Measurements from ENCODE around the gene MIGA2. TPM values are rescaled to one million over a fixed set of nuclear protein-coding genes. Genes with fewer than 3 reads are reported as not detected.

Gene MIGA2
- total RNA-seq, 1 experiment from 2014 or later, result 34.8 TPM

- H3K27me3 ChIP-seq (replicated peaks; ENCODE audit: control insufficient read depth, insufficient read depth, low read length), result no peaks in the 10 kb centered on the region
- intact Hi-C loops (cut with micrococcal nuclease; ENCODE audit: unreplicated experiment), result no loop called here
- no peak overlapping the region for H3K4me3 ChIP-seq (ENCODE audit: low read depth, low read length)
- no peak for DNase-seq
- H3K36me3 ChIP-seq (ENCODE audit: control insufficient read depth, insufficient read depth, low read length), result no peaks in the 10 kb centered on the region
- no peaks in the 10 kb centered on the region for H3K27me3 Mint-ChIP-seq (ENCODE audit: insufficient read depth, unreplicated experiment)
- H3K9me3 ChIP-seq, result no peaks in the 10 kb centered on the region
- CTCF ChIA-PET, result no interaction called here
- H3K4me3 Mint-ChIP-seq (ENCODE audit: unreplicated experiment), result no peak overlapping the region
- peaks cover 30% of the 10 kb centered on the region for H3K36me3 Mint-ChIP-seq (ENCODE audit: insufficient read depth, unreplicated experiment)
- peaks cover 16% of the 10 kb centered on the region for H3K4me1 ChIP-seq
- peaks cover 36% of the 10 kb centered on the region for H3K4me1 Mint-ChIP-seq (ENCODE audit: low read depth, unreplicated experiment)
- no TSS peak for BruUV-seq (replicated peaks)
- POLR2A ChIA-PET, result no interaction called here
- no peak overlapping the region for H3K27ac Mint-ChIP-seq (ENCODE audit: unreplicated experiment)
- no peak for TF ChIP-seq CTCF (IDR thresholded peaks at IDR 0.05; ENCODE audit: insufficient read depth in 1 of 2, low read depth in 1 of 2, low read length in 1 of 2, severe bottlenecking in 1 of 2, unreplicated experiment in 1 of 2)
- no peaks in the 10 kb centered on the region for H3K9me3 Mint-ChIP-seq (ENCODE audit: unreplicated experiment)
Measured at GRCh38 chr9:129023908-129024233, 12.6 kb upstream of the MIGA2 start.

- intact Hi-C loops (cut with micrococcal nuclease; ENCODE audit: unreplicated experiment), result loop anchor here (5.0 kb wide), 1 partner anchor 79 kb away; the partner anchor contains the start of genes DOLK and NUP188
- no peaks in the 10 kb centered on the region for H3K9me3 ChIP-seq
- H3K36me3 Mint-ChIP-seq (ENCODE audit: insufficient read depth, unreplicated experiment), result peaks cover 16% of the 10 kb centered on the region
- H3K36me3 ChIP-seq (ENCODE audit: control insufficient read depth, insufficient read depth, low read length), result no peaks in the 10 kb centered on the region
- no peaks in the 10 kb centered on the region for H3K9me3 Mint-ChIP-seq (ENCODE audit: unreplicated experiment)
- peak overlapping the region; percentile 86 for H3K27ac Mint-ChIP-seq (ENCODE audit: unreplicated experiment)
- no TSS peak for BruUV-seq (replicated peaks)
- no peaks in the 10 kb centered on the region for H3K27me3 ChIP-seq (replicated peaks; ENCODE audit: control insufficient read depth, insufficient read depth, low read length)
- ChIA-PET POLR2A (no interaction called here), CTCF (no interaction called here)
- peak; percentile 86 to 88 for DNase-seq
- peaks cover 28% of the 10 kb centered on the region for H3K4me1 ChIP-seq
- TF ChIP-seq CTCF (IDR thresholded peaks at IDR 0.05; ENCODE audit: insufficient read depth in 1 of 2, low read depth in 1 of 2, low read length in 1 of 2, severe bottlenecking in 1 of 2, unreplicated experiment in 1 of 2), result no peak
- peak overlapping the region; percentile 84 for H3K4me3 Mint-ChIP-seq (ENCODE audit: unreplicated experiment)
- H3K27me3 Mint-ChIP-seq (ENCODE audit: insufficient read depth, unreplicated experiment), result no peaks in the 10 kb centered on the region
- H3K4me3 ChIP-seq (ENCODE audit: low read depth, low read length), result peak overlapping the region; percentile 0; the same call in 1 of the 2 replicates
- H3K4me1 Mint-ChIP-seq (ENCODE audit: low read depth, unreplicated experiment), result peaks cover 51% of the 10 kb centered on the region
Measured at GRCh38 chr9:129026442-129027223, 9.8 kb upstream of the MIGA2 start.

GRCh38 chr9:129027224-129027684, 9.2 kb upstream of the MIGA2 start:
- Histone ChIP-seq H3K36me3 (ENCODE audit: control insufficient read depth, insufficient read depth, low read length) (no peaks in the 10 kb centered on the region), H3K9me3 (no peaks in the 10 kb centered on the region), H3K4me1 (peaks cover 28% of the 10 kb centered on the region), H3K27me3 (replicated peaks; ENCODE audit: control insufficient read depth, insufficient read depth, low read length) (no peaks in the 10 kb centered on the region), H3K4me3 (ENCODE audit: low read depth, low read length) (peak overlapping the region; percentile 73)
- DNase-seq, result no peak
- Mint-ChIP-seq H3K4me3 (ENCODE audit: unreplicated experiment) (peak overlapping the region; percentile 84), H3K4me1 (ENCODE audit: low read depth, unreplicated experiment) (peaks cover 46% of the 10 kb centered on the region), H3K27me3 (ENCODE audit: insufficient read depth, unreplicated experiment) (no peaks in the 10 kb centered on the region), H3K27ac (ENCODE audit: unreplicated experiment) (peak overlapping the region; percentile 86), H3K36me3 (ENCODE audit: insufficient read depth, unreplicated experiment) (peaks cover 10% of the 10 kb centered on the region), H3K9me3 (ENCODE audit: unreplicated experiment) (no peaks in the 10 kb centered on the region)
- TF ChIP-seq CTCF (IDR thresholded peaks at IDR 0.05; ENCODE audit: insufficient read depth in 1 of 2, low read depth in 1 of 2, low read length in 1 of 2, severe bottlenecking in 1 of 2, unreplicated experiment in 1 of 2), result no peak
- intact Hi-C loops (cut with micrococcal nuclease; ENCODE audit: unreplicated experiment), result loop anchor here (5.0 kb wide), 1 partner anchor 80 kb away; the partner anchor contains the start of genes DOLK and NUP188
- ChIA-PET POLR2A (no interaction called here), CTCF (interaction anchor here (1.0 to 1.1 kb wide), 2 partner anchors 8 to 34 kb away, joined by 9 to 14 read pairs; no protein-coding TSS in a partner anchor)
- TSS peak; percentile 26 for BruUV-seq (replicated peaks)

Data from Caco-2 (cell line).